COLO829 (cell line): ENCODE results near the gene DES.
A peak's percentile ranks its signal among the peaks of the same experiment; 100 is the strongest.
"Not testable (repeated sequence)": the region's sequence is repeated elsewhere in the genome, so short reads cannot be mapped to it uniquely, and the experiment has no call there.

Source experiments
- DNase-seq: peaks from one replicate; pipeline ENCODE4 v3.0.0; 2012; ENCODE audit warnings: low spot score

Gene DES

GRCh38 chr2:219399716-219400478, 18.3 kb upstream of the DES start:
- no peak for DNase-seq

- no peak for DNase-seq
Observed at GRCh38 chr2:219400562-219400961, 17.6 kb upstream of the DES start.

GRCh38 chr2:219401606-219402005, 16.6 kb upstream of the DES start:
- no peak for DNase-seq

GRCh38 chr2:219402665-219403515, 15.3 kb upstream of the DES start:
- DNase-seq = peak; percentile 72

- no peak for DNase-seq
Observed at GRCh38 chr2:219403861-219404260, 14.3 kb upstream of the DES start.

- no peak for DNase-seq
Observed at GRCh38 chr2:219404291-219404910, 13.8 kb upstream of the DES start.

GRCh38 chr2:219404954-219405353, 13.2 kb upstream of the DES start:
- no peak for DNase-seq

GRCh38 chr2:219405451-219405850, 12.7 kb upstream of the DES start:
- no peak for DNase-seq

- no peak for DNase-seq
Observed at GRCh38 chr2:219405958-219406860, 12.0 kb upstream of the DES start.

- no peak for DNase-seq
Observed at GRCh38 chr2:219406861-219407230, 11.3 kb upstream of the DES start.

GRCh38 chr2:219407343-219407742, 10.8 kb upstream of the DES start:
- DNase-seq = not testable (repeated sequence)

GRCh38 chr2:219408204-219408603, 10.0 kb upstream of the DES start:
- no peak for DNase-seq

GRCh38 chr2:219408631-219409030, 9.5 kb upstream of the DES start:
- DNase-seq = no peak

GRCh38 chr2:219409619-219410018, 8.6 kb upstream of the DES start:
- no peak for DNase-seq

GRCh38 chr2:219410390-219410789, 7.8 kb upstream of the DES start:
- DNase-seq = no peak

- DNase-seq = no peak
Observed at GRCh38 chr2:219414857-219415256, 3.3 kb upstream of the DES start.

- DNase-seq = no peak
Observed at GRCh38 chr2:219415580-219416234, 2.5 kb upstream of the DES start.

- DNase-seq = no peak
Observed at GRCh38 chr2:219416235-219416602, 2.0 kb upstream of the DES start.

GRCh38 chr2:219416938-219417337, 1.2 kb upstream of the DES start:
- no peak for DNase-seq

GRCh38 chr2:219417374-219417773, 803 bp upstream of the DES start:
- no peak for DNase-seq

- DNase-seq = no peak
Observed at GRCh38 chr2:219419012-219419324, 791 bp downstream of the DES start.
